ENCODE results near the gene CASTOR1.

The CASTOR1 gene

GRCh38 chr22:30318799-30319419 lies 29.6 kb upstream of the CASTOR1 start:
- no peak for DNase-seq

- no peak for DNase-seq
Observed at GRCh38 chr22:30317778-30318177, 28.5 kb upstream of the CASTOR1 start.

- DNase-seq = no peak
Observed at GRCh38 chr22:30315962-30316576, 26.8 kb upstream of the CASTOR1 start.

GRCh38 chr22:30314915-30315314 lies 25.6 kb upstream of the CASTOR1 start:
- peak in 2 of 6 experiments; percentile 12 to 29 for DNase-seq

GRCh38 chr22:30313527-30314363 lies 24.4 kb upstream of the CASTOR1 start:
- DNase-seq = no peak

- no peak for DNase-seq
Observed at GRCh38 chr22:30312053-30312452, 22.7 kb upstream of the CASTOR1 start.

- no peak for DNase-seq
Observed at GRCh38 chr22:30310881-30311771, 21.8 kb upstream of the CASTOR1 start.

- peak in 3 of 6 experiments; percentile 39 to 59 (median 50) for DNase-seq
Observed at GRCh38 chr22:30309951-30310741, 20.8 kb upstream of the CASTOR1 start.

- peak in 2 of 6 experiments; percentile 13 to 15 for DNase-seq
Observed at GRCh38 chr22:30308518-30309230, 19.4 kb upstream of the CASTOR1 start.

GRCh38 chr22:30308093-30308492 lies 18.8 kb upstream of the CASTOR1 start:
- DNase-seq = no peak

GRCh38 chr22:30307041-30307574 lies 17.8 kb upstream of the CASTOR1 start:
- no peak for DNase-seq

- peak in 1 of 6 experiments; percentile 80 for DNase-seq
Observed at GRCh38 chr22:30306627-30307011, 17.3 kb upstream of the CASTOR1 start.

GRCh38 chr22:30305906-30306626 lies 16.8 kb upstream of the CASTOR1 start:
- DNase-seq = peak in 4 of 6 experiments; percentile 11 to 88 (median 86)

- peak; percentile 24 to 73 (median 52) for DNase-seq
Observed at GRCh38 chr22:30305519-30305905, 16.2 kb upstream of the CASTOR1 start.

- DNase-seq = no peak
Observed at GRCh38 chr22:30304495-30305244, 15.4 kb upstream of the CASTOR1 start.

GRCh38 chr22:30302810-30303138 lies 13.5 kb upstream of the CASTOR1 start:
- DNase-seq = no peak

GRCh38 chr22:30301995-30302809 lies 12.9 kb upstream of the CASTOR1 start:
- no peak for DNase-seq

- no peak for DNase-seq
Observed at GRCh38 chr22:30299322-30299721, 10.0 kb upstream of the CASTOR1 start.

All from stimulated activated naive CD4-positive, alpha-beta T cell (primary cell).